Measurements from ENCODE around the gene LPP. TPM values are rescaled to one million over a fixed set of nuclear protein-coding genes. Genes with fewer than 3 reads are reported as not detected.

The LPP gene
- total RNA-seq, 1 experiment from 2014 or later, result 54.0 TPM

DNA sequence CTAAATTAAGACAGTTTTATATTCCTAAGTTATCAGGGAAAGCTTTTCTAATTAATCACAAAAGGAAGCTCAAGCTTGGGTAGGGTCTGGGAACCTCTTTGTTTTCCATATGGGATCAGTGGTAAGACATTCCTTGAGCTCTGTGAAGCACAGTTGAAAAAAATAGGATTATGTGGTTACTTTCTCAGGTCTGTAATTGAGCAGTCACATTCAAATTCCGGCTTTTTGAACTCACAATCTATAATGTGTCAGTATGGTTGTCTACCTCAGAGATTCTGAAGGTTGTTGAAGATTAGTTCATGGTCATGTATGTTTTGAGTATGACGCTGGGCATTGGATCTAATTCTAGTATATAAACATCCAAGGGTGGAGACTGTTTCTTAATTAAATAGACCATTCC lies 364.5 kb downstream of the LPP start:
- RAD21 ChIA-PET (ENCODE audit: low non-redundant PET in 1 of 2, low total read pairs in 2 of 2, uncharacterized antibody in 2 of 2, unreplicated experiment in 2 of 2), result no interaction called here
- ATAC-seq, result no peak
- Histone ChIP-seq H3K9me2 (ENCODE audit: insufficient read depth) (no peaks in the 10 kb centered on the region), H3K4me1 (ENCODE audit: control insufficient read depth in 1 of 2, insufficient read depth in 2 of 2, low read length in 2 of 2) (no peaks in the 10 kb centered on the region; a peak in 1 of 4 replicates), H3K4me2 (ENCODE audit: low read length) (no peak overlapping the region), H3K9me3 (ENCODE audit: control insufficient read depth in 1 of 2, insufficient read depth in 1 of 2, low read depth in 1 of 2, low read length in 2 of 2) (no peaks in the 10 kb centered on the region), H3K4me3 (replicated peaks in 1 of 2; ENCODE audit: low read depth in 1 of 2, low read length in 2 of 2) (no peak overlapping the region), H4K20me1 (ENCODE audit: insufficient read depth) (no peaks in the 10 kb centered on the region), H3K27ac (ENCODE audit: low read depth, low read length) (no peak overlapping the region), H3K79me2 (ENCODE audit: insufficient read depth, low read length) (no peaks in the 10 kb centered on the region), H3K27me3 (ENCODE audit: insufficient read depth, low read length) (no peaks in the 10 kb centered on the region), H2AFZ (ENCODE audit: low read depth, low read length, poor library complexity, severe bottlenecking) (no peak overlapping the region), H3K9ac (ENCODE audit: low read length) (no peak overlapping the region), H3K36me3 (ENCODE audit: control insufficient read depth in 1 of 2, insufficient read depth in 2 of 2, low read length in 2 of 2) (no peaks in the 10 kb centered on the region)
- no peak for DNase-seq (ENCODE audit: low read depth, low spot score)
- intact Hi-C loops (cut with micrococcal nuclease), result no loop called here
- TF ChIP-seq CBX3 (IDR thresholded peaks at IDR 0.05; ENCODE audit: low read depth) (no peak), EZH2phosphoT487 (IDR thresholded peaks at IDR 0.05; ENCODE audit: borderline replicate concordance) (no peak), TCF7L2 (IDR thresholded peaks at IDR 0.05; ENCODE audit: borderline replicate concordance, extremely low read depth, insufficient read depth, insufficient read length) (no peak), ZFX (IDR thresholded peaks at IDR 0.05) (no peak), POLR2AphosphoS5 (IDR thresholded peaks at IDR 0.05; ENCODE audit: low read depth, low read length) (no peak), RAD21 (IDR thresholded peaks at IDR 0.05; ENCODE audit: low read depth) (no peak), YY1 (IDR thresholded peaks at IDR 0.05; ENCODE audit: extremely low read depth, insufficient replicate concordance, low read depth, low read length) (no peak), ELF1 (IDR thresholded peaks at IDR 0.05; ENCODE audit: borderline replicate concordance, low read depth) (no peak), ZNF274 (IDR thresholded peaks at IDR 0.05; ENCODE audit: low read depth, low read length) (no peak), JUND (IDR thresholded peaks at IDR 0.05) (no peak), SIN3A (IDR thresholded peaks at IDR 0.05; ENCODE audit: low read depth) (no peak), FOSL1 (IDR thresholded peaks at IDR 0.05; ENCODE audit: low read depth) (no peak), CEBPB (IDR thresholded peaks at IDR 0.05; ENCODE audit: low read depth) (no peak), EGR1 (IDR thresholded peaks at IDR 0.05; ENCODE audit: low read depth) (no peak)
- TF ChIP-seq, protein P1, sequence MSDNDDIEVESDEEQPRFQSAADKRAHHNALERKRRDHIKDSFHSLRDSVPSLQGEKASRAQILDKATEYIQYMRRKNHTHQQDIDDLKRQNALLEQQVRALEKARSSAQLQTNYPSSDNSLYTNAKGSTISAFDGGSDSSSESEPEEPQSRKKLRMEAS (IDR thresholded peaks at IDR 0.05), result no peak
- POLR2A ChIA-PET, result no interaction called here
- BruUV-seq (replicated peaks), result no TSS peak
- CTCF ChIA-PET, result no interaction called here
